Inferior parietal cortex (tissue), 1 donor: Measurements from ENCODE around the gene KLK4.
"Not testable (repeated sequence)": the region's sequence is repeated elsewhere in the genome, so short reads cannot be mapped to it uniquely, and the experiment has no call there.

Experiments
- DNase-seq: peaks from one replicate; pipeline ENCODE4 v3.0.0-alpha.2; 2016; ENCODE audit errors: extremely low spot score

KLK4 gene

DNA sequence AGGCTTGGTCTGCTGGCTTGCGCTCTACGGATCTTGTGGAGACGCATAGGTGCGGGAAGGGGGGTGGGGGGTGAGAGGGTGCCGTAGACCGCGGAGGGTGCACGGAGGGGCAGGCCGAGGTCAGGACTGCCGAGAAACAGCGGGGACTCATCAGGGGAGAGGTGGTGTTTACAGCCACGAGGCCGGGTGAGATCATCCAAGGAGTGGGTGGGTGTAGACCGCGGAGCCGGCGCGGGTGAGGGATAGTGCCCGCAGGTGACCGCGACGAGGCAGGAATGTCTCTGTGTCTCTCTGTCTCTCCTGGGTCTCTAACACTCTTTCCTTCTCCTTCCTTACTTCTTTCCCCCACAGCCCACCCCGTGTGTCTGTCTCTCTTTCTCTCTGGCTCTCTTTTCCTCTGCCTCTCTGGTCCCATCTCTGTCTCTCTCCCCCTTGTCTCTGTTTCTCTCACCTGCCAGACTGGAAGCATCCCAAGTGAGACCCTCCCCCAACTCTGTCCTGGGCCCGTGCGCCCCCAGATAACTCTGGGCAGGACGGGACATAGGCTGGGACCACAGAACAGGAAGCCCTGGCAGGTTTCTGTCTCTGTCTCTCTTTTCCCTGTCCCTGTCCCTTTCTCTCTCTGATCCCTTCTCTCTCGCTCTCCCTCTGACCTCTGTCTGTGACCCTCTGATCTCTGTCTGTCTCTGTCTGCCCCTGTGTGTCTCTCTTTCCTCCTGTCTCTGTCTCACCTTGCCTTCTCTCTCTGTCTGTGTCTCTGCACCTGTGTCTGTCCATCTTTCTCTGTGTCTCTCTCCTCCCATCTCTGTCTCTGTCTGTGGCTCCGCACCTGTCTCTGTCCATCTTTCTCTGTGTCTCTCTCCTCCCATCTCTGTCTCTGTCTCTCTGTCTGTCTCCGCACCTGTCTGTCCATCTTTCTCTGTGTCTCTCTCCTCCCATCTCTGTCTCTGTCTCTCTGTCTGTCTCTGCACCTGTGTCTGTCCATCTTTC, 1.8 kb upstream of the KLK4 start:
- DNase-seq, result no peak

- no peak for DNase-seq
These were observed 956 bp upstream of the KLK4 start for GRCh38 chr19:50912102-50912599.

GRCh38 chr19:50910722-50911121, 473 bp downstream of the KLK4 start:
- no peak for DNase-seq

DNA sequence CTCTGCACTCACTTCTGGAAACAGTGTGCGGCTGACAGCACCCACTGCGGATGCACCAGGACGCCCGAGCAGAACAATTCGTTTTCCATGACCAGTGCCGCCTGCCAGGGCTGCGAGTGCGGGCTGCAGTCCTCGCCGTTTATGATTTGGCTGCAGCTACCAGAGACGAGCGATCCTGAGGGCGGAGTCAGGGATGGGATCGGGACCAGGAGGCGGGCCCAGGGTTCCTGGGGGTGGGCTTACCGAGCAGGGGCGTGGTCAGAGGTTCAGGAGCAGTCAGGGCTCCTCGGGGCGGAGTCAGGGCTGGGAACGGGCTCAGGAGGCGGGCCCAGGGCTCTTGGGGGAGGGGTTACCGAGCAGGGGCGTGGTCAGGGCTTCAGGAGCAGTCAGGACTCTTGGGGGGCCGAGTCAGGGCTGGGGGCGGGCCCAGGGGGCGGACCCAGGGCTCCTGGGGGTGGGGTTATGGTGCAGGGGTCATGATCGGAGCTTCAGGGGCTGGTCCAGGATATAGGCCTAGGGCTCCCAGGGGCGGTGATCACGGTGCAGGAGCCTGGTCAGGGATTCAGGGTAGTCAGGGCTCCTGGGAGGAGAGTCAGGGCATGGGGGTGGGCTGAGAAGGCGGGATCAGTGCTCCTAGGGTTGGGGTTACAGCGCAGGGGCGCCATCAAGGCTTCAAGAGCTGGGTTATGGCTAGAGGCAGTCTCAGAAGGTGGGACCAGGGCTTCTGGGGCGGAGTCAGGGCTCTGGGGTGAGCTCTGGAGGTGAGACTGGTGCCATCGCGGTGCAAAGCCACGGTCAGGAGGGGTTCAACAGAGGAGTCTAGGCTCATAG, 1.7 kb downstream of the KLK4 start:
- DNase-seq, result no peak

- DNase-seq, result no peak
These were observed 2.9 kb downstream of the KLK4 start for GRCh38 chr19:50908336-50908735.

GRCh38 chr19:50906217-50906616, 5.0 kb downstream of the KLK4 start:
- peak; percentile 9 for DNase-seq

GRCh38 chr19:50902640-50903039, 8.6 kb downstream of the KLK4 start:
- no peak for DNase-seq

DNA sequence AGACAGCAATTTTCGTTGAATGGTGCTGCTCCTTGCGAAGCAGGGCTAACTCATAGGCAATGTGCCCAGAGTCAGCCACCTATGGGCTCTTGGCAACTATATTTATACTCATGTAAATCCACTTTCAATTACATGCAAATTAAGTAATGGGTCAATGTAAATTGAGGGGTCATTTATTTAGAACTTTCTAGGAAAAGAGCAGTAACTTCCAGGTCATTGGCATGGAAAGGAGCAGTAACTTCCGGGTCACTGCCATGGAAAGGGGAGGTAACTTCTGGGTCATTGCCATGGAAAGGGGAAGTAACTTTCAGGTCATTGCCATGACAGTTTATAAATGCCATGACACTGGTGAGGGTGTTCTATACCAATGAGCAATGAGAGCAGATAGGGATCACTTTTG, 11.6 kb downstream of the KLK4 start:
- DNase-seq, result no peak

DNA sequence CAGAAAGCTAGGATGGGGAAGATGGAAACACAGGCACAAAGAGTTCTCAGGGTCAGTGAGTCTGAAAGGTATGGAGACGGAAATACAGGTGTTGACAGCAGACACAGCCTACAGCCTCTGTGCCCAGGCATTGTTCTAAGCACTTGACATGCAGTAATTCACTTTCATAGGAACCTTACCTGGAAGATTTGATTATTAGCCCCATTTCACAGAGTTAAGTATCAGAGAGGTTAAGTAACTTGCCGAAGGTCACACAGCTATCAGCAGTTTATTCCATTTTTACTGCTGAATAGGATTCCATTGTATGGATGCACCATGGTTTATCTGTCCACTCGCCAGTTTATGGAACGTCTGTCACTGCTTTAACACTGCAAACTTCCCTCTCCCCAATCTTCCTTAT, 13.2 kb downstream of the KLK4 start:
- DNase-seq, result no peak

GRCh38 chr19:50897612-50898011, 13.6 kb downstream of the KLK4 start:
- no peak for DNase-seq

GRCh38 chr19:50897191-50897607, 14.0 kb downstream of the KLK4 start:
- no peak for DNase-seq

DNA sequence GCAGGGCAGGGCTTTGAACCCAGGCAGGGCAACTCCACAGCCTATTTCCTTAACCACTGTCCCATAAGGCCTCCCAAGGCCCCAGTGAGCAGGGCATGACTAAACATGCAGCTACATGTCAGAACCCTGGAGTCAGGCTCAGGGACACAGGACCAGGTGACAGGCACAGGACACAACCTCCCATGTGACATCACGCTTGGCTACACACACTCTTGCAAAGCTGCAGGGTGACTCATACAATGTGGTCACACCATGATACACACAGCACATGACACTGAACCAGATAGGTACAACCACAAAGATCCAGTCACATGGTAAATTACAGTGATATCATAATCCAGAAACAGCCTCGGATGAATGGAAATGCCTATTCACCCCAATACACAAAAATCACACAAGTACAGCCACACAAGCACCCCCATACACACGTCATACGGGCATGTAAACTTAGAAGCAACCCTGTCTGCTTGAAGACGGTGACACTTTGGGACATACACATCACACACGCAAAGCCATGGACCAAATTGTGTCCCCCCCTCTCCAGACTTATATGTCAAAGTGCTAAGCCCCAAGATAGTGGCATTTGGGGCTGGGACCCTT, 14.5 kb downstream of the KLK4 start:
- no peak for DNase-seq

- not testable (repeated sequence) for DNase-seq
These were observed 15.1 kb downstream of the KLK4 start for GRCh38 chr19:50896089-50896590.

DNA sequence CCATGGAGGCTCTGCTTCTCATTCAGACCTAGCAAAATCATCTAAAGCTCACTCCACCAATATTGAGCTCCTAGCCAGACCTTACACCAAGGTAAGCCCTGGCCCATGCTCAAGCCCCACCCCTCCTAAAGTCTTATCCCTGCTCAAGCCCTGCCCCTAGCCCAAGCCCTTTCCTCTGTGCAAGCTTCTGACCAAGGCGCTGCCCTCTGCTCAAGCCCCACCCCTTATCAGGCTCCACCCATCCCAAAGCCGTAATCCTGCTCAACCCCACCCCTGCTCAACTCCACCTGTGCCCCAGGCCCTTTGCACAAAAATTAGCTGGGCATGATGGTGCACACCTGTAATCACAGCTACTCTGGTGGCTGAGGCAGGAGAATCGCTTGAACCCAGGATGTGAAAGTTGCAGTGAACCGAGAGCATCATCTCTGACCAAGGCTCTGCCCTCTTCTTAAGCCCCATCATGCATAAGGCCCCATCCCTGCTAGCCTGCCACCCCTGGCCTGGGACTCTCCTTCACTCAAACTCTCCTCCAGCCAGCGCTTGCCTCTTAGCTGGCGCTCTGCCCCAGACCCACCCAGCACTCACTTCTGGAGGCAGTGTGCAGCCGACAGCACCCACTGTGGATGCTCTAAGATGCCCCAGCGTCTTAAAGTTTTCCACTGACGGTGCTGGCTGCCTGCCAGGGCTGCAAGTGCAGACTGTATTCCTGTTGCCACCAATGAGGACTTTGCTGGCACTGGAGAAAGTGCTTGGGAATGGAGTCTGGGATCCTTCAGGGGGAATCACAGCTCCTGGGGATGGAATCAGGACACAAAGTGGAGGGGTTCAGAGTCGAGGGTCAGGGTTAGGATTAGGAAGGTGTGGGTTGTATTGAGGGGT, 16.5 kb downstream of the KLK4 start:
- no peak for DNase-seq

GRCh38 chr19:50893047-50893736, 18.0 kb downstream of the KLK4 start:
- no peak for DNase-seq

GRCh38 chr19:50891253-50891625, 20.0 kb downstream of the KLK4 start:
- DNase-seq, result no peak

DNA sequence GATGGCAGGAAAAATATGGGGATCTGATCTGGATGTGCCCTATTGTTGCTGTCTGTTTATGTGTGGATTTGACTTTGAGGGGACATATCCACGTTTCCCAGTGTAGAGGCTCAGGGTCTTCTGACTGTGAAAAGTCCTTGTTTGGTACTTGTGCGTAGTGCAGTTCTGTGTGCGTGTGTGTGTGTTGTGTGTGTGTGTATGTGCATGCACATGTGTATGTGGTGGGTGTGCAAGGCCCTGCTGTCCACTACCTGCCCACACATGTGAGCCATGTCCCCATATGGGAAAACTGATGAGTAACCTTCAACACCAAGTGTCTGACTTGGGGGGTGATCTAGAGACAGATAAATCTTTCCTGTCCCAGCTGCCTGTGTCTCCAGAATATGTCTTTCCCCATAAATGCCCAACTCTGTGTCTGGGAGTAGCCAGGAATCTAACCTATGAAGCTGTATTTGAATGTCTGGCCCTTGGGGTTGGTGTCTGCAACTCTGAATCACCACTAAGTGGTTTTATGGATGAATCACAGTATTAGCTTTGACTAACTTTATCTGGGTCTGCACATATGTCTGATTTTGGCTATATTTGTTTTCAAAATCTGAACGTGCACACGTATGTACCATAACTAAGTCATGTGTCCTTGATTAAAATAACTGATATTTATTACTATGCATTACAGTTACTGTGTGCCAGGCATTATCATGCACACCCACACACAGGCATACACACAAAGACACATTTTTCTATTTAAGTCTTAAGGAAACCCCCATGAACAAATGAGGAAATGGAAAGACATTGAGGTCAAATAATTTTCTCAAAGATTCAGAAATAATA, 20.6 kb downstream of the KLK4 start:
- DNase-seq, result no peak

DNA sequence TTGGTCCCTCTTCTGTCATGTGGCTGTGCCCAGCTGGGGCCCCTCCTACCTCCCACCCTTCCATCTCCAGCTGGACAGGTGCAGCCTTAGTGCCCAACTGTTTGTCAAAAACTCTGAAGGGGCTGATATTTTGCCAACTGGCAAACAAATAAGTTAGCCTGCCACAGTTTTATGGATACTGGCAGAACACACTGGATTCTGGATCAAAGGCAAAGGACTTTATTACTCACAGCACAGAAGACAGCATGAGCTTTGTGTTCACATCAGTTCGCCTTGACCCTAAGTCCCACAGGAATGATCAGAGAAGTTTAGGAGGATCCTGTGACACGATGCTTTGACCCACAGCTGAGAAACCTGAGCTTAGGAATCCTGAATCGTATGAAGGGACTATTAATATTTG, 21.6 kb downstream of the KLK4 start:
- DNase-seq, result no peak

GRCh38 chr19:50882188-50882587, 29.0 kb downstream of the KLK4 start:
- DNase-seq, result no peak
